GM18520 (cell line): ENCODE data around the gene SKAP1.

ENCODE experiments used
- ATAC-seq: cut with Tn5 transposase; IDR thresholded peaks from one replicate; pipeline ENCODE4 v1.9.1; 2021; ENCODE audit not compliant: unreplicated experiment

The SKAP1 gene

GRCh38 chr17:48330887-48331286 lies 99.1 kb downstream of the SKAP1 start:
- ATAC-seq, result no peak

- no peak for ATAC-seq
Observed at GRCh38 chr17:48330421-48330820, 99.6 kb downstream of the SKAP1 start.

- ATAC-seq, result no peak
Observed at GRCh38 chr17:48328457-48328856, 101.6 kb downstream of the SKAP1 start.

GRCh38 chr17:48326310-48326709 lies 103.7 kb downstream of the SKAP1 start:
- ATAC-seq, result no peak

DNA sequence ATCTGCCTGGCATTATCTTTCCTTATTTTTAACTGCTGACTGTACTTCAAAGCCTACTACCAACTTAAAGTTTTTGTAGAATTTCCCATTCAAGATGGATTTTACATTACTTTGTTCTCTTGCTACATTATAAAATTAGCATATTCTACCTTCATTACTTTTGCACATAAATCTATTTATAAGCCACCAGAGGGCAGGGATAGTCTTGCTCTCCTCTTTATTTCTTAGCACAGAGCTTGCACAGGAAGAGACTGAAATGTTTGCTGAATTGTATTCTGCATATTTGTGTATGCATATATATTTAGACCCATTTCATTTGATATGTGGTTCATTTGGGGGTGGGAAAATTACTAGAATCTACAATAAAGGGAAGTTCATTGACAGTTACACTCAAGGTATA lies 108.0 kb downstream of the SKAP1 start:
- ATAC-seq, result no peak

DNA sequence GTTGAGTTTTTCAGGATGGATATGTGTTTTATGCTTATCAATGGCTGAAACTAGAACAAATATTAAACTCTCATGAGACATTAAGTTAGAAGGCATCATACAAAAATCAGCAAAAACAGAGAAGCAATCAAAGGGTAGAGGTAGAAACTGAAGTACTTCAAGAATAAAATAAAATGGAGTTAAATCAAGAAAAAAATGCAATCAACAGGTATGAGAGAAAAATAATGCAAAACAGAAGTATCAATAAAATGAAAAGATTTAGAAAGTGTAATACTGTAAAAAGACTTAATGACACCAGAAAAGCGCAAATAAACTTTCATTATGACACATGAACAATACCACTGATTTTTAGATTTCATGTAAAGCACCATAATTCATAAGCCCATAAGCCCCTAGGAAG lies 112.3 kb downstream of the SKAP1 start:
- no peak for ATAC-seq

DNA sequence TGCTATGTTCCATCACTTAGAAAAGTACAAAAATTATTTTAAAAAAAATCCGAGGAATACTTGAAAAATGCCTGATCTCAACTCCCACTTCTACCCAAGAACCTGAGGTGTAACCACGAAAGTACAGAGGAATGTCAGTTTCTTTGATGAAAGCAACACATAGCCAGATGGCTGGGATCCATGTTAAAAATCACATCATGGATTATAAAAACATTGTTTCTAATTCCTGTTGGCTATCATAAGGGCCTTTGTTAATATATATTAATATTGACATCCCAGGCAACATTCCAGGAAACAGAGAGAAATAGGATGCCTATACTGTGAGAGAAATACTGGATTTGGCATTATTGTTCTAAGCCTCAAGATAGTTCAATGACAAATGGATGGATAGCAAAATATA lies 115.3 kb downstream of the SKAP1 start:
- no peak for ATAC-seq

- no peak for ATAC-seq
Observed at GRCh38 chr17:48313096-48313755, 116.8 kb downstream of the SKAP1 start.

DNA sequence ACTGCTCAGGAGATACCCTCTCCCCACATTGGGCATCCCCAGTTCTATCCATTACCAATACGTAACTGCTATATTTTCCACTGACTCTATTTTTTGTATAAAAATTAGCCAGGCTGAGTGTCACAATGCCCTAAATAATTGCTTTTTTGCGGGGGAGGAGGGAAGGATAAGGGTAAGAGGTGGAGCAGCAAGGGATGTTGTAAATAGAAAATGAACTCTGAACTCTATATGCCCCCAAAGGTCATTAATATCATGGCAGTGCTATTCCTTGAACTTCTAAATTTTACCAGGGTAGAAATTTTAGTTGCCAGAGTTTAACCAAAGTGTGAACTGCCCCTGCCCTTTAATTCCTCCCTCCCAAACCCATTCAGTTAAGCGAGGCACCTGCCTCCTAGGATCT lies 118.7 kb downstream of the SKAP1 start:
- no peak for ATAC-seq

DNA sequence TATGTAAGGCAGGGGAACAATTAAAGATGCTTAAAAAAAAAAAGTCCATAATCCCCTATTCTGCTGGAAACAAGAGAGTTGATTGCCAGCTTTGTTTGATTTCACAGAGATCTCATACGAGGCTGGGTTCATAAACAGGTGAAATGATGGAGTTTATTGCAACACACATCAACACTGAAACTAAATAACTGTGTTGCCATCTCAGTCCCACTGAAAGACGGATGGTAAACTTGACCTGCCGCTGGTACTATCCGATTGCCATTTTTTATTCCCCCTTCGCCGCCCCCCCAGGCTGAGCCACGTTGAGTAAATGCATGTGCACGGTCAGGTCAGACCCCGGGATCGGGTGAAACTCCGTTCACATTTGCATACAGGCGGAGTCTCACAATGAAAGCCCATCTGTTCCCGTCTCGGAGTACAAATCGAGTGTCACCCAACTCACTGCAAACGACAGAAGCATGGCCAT lies 119.2 kb downstream of the SKAP1 start:
- no peak for ATAC-seq

DNA sequence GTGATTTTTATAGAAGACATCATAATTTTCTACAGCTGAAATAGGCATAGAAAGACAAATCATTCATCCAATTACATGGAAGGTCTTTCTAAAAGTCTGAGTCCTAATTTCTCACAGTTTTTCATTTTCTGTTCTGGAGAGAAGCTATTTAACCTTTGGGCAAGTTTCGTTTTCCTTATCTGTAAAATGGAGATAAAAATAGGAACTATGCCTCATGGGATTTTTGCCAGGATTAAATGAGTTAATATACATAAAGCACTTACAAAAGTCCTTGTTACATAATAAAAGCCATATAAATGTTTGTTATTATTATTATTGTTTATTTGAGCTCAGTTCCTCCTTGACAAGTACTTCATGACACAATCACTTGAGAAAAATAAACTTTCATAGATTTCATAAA lies 121.4 kb downstream of the SKAP1 start:
- ATAC-seq, result no peak

- no peak for ATAC-seq
Observed at GRCh38 chr17:48307814-48308411, 122.1 kb downstream of the SKAP1 start.

DNA sequence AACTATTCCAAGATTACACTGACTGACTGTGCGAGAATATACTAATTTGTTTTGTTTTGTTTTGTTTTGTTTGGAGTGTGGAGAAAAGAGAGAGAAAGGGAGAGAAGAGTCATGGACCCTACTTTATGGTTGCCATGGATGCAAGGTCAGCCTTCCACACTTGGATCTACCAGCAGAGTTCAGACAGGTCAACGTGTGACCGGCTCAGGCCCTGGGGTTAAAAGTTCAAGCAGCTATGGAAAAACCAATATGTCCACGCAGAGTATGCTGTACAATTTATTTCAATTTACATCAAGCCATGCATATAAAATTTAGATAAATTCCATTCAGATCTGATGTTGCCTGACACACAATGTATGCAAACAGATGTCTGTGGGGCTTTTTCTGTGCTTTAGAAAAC lies 122.8 kb downstream of the SKAP1 start:
- no peak for ATAC-seq

DNA sequence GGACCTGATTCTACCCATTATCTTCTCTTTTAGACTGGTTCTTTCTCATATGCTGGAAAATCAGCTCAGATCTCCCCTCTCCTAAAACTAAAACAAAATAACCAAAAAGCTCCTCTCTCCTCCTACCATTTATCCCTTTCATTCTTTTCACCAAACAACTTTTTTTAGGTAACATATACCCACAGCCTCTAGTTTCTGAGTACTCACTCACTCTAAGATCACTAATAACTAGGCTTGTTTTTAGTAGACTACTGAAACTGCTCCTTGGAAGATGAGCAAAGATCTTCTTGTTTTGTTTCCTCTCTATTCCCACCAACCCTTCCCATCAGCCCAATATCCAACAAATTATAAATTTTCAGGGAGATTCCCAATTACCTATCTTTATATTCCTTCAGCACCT lies 129.0 kb downstream of the SKAP1 start:
- ATAC-seq, result no peak

DNA sequence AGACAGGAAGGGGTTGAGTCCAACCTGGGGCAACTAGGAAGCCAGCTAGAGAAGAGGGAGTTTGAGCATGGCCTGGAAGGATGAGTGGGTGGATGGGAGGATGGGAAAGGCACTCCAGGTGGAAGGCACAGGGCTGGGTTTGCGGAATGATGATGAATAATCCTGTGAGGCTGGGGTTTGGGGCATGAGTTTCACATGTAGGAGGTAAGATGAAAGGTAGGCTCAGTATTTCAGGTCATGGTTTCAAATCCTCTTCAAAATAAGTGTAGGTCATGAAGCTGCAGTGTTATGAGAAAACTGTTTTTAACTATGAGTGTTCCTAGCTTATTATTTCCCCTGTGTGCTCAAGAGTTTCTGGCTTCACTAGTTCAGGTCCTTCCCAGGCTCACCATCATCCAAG lies 130.3 kb downstream of the SKAP1 start:
- no peak for ATAC-seq

DNA sequence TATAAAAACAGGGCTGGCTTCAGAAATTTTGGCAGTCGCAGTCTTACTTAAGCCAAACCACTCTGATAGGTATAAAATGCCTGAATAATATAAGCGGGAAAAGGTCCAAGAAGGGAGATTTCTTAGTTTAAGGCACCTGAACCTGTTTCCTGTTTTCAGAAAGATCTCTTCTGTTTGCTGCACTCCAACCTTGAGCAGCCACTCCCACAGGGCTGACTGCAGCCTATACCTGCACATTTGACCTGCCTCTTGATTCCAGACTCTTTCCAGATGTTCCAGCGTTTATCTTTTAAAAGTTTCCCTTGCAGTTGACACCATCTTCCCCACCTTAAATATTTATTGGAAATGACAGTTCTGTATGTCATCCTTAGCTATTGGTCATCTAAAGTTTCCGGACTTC lies 132.2 kb downstream of the SKAP1 start:
- ATAC-seq, result no peak

- no peak for ATAC-seq
Observed at GRCh38 chr17:48296453-48296852, 133.6 kb downstream of the SKAP1 start.

- no peak for ATAC-seq
Observed at GRCh38 chr17:48295362-48296288, 134.4 kb downstream of the SKAP1 start.

- no peak for ATAC-seq
Observed at GRCh38 chr17:48294806-48295361, 135.1 kb downstream of the SKAP1 start.

- ATAC-seq, result no peak
Observed at GRCh38 chr17:48294020-48294805, 135.8 kb downstream of the SKAP1 start.
